HUES6 (cell line): ENCODE results near the gene NELFA.

Experiments
- H3K27ac ChIP-seq: 2 replicates; pipeline ENCODE4 v1.7.0; 2013; ENCODE audit warnings: low read depth, mild to moderate bottlenecking, low read length, inconsistent platforms
- H3K27me3 ChIP-seq: 2 replicates; pipeline ENCODE4 v1.6.1; 2013; ENCODE audit warnings: low read length; ENCODE audit not compliant: control insufficient read depth, insufficient read depth
- H3K36me3 ChIP-seq: 2 replicates; pipeline ENCODE4 v1.6.1; 2013; ENCODE audit warnings: low read length; ENCODE audit not compliant: control insufficient read depth, insufficient read depth
- H3K4me1 ChIP-seq: 2 replicates; pipeline ENCODE4 v1.6.1; 2013; ENCODE audit warnings: low read length; ENCODE audit not compliant: control insufficient read depth, insufficient read depth
- H3K4me3 ChIP-seq: 2 replicates; pipeline ENCODE4 v1.5.1; 2013; ENCODE audit warnings: low read depth, low read length
- H3K9ac ChIP-seq: one replicate; pipeline ENCODE4 v1.6.1; 2013; ENCODE audit warnings: mild to moderate bottlenecking, low read length
- H3K9me3 ChIP-seq: 2 replicates; pipeline ENCODE4 v1.6.1; 2013; ENCODE audit warnings: low read depth, low read length; ENCODE audit not compliant: control insufficient read depth, insufficient read depth

Gene NELFA

DNA sequence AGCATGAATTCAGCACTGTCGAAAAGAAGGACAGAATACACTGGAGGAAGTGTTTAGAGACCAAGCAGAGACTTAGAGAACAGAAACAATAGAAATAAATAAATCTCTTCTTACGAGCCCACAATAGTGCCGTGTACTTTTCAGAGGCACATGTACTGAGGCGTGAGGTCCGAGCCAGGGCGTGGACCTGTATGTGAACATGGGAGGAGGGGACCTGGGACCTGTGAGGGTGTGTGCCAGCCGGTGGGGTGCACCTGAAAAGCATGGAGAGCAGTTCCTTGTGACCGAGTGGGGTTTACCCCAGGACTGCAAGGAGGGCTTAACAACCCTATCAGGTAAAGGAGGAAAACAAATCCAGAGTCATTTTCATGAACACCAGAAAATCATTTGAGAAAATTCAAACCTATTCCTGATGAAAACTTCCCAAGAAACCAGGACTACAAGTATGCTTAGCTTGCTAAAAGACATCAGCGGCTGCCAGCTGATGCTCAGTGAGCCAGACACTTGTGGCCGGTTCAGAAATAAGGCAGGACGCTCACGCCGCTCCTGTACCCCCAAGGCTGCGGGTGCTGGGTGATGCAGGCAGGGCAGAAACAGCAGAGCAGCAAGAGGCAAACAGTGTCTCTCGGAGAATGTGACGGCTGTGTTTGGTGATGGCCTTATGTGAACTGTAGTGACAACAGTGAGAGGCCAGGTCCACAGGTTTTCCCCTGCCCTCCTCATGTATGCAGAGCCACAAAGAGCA is 37.1 kb downstream of the NELFA start:
- Histone ChIP-seq H3K9ac (no peak overlapping the region), H3K27ac (no peak overlapping the region), H3K36me3 (peaks cover 84% of the 10 kb centered on the region), H3K4me1 (no peaks in the 10 kb centered on the region), H3K9me3 (no peaks in the 10 kb centered on the region), H3K27me3 (no peaks in the 10 kb centered on the region), H3K4me3 (no peak overlapping the region)

GRCh38 chr4:1970926-1971325 is 37.8 kb downstream of the NELFA start:
- Histone ChIP-seq H3K4me1 (no peaks in the 10 kb centered on the region), H3K9ac (no peak overlapping the region), H3K4me3 (no peak overlapping the region), H3K27ac (no peak overlapping the region), H3K27me3 (no peaks in the 10 kb centered on the region), H3K36me3 (peaks cover 80% of the 10 kb centered on the region), H3K9me3 (no peaks in the 10 kb centered on the region)

DNA sequence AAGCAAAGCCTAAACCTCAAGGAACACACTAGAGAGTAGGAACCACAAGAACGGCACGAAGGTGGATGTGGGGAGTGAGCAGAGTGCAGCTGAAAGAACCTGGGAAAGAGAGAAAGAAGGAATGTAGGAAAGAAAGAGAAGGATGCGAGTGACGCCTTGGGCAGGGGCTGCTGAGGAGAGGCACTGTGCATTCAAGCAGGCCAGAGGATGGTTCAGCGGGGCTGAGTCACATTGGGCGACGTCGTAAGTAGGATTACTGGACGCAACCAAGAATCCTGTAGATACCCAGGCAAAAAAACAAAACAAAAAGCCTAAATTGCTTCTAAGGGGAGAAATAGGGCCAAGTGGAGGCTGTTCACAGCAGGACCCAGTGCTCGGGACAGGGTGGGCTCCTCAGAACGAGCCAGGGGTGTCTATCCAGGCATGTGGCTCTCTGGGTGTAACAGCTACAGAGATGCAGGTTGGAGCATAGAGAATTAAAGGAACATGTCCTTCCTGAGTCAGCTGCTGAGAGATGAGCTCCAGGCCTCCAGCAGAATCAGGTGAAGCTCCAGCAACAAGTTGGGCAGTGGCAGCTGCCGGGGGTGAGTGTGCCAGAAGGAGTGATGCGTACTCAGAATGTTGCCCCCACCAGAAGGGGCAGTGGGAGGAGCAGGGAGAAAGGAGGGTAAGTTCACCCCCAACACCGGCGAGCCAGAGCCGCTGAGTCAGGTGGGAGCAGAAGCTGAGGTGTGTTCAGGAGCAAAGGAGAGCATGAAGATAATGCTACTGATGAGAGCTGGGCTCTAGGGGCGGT is 38.6 kb downstream of the NELFA start:
- no peaks in the 10 kb centered on the region for H3K4me1 ChIP-seq
- H3K9ac ChIP-seq: no peak overlapping the region
- H3K36me3 ChIP-seq: peaks cover 80% of the 10 kb centered on the region
- no peaks in the 10 kb centered on the region for H3K9me3 ChIP-seq
- H3K4me3 ChIP-seq: no peak overlapping the region
- no peaks in the 10 kb centered on the region for H3K27me3 ChIP-seq
- H3K27ac ChIP-seq: no peak overlapping the region

DNA sequence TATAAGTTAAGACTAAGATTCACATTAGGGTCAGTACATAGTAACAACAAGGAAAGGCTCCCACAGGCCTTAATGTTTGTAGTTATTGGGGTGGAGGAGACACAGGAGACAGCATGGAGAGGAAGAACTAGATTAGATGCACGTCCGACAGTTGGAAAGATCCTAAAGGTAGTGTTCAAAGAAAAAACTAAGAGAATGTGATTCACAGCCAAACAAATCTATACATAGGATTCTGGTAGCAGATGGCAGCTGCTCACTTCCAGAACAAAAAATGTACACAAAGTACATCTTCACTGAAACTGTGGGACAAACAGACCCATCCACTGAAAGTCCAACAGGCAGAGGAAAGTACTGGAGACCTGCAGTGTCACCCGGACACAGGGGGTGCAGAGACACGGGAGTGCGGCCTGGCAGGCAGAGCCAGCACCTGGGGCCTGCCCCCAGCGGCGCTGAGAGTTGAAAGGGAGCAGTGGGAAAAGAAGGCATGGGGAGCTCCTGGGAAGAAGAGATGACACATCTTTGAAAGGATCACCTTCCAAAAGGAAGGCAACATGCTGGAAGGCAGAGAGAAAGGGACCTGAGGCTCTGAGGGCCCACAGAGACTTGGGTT is 40.0 kb downstream of the NELFA start:
- no peak overlapping the region for H3K27ac ChIP-seq
- H3K4me1 ChIP-seq: peaks cover 6% of the 10 kb centered on the region
- H3K9me3 ChIP-seq: no peaks in the 10 kb centered on the region
- no peak overlapping the region for H3K4me3 ChIP-seq
- H3K36me3 ChIP-seq: peaks cover 77% of the 10 kb centered on the region
- H3K27me3 ChIP-seq: no peaks in the 10 kb centered on the region
- no peak overlapping the region for H3K9ac ChIP-seq

- H3K9ac ChIP-seq: no peak overlapping the region
- H3K4me1 ChIP-seq: peaks cover 6% of the 10 kb centered on the region
- H3K9me3 ChIP-seq: no peaks in the 10 kb centered on the region
- no peak overlapping the region for H3K4me3 ChIP-seq
- H3K27me3 ChIP-seq: no peaks in the 10 kb centered on the region
- H3K36me3 ChIP-seq: peaks cover 77% of the 10 kb centered on the region
- H3K27ac ChIP-seq: no peak overlapping the region
Observed at GRCh38 chr4:1967512-1968149, 41.1 kb downstream of the NELFA start.

DNA sequence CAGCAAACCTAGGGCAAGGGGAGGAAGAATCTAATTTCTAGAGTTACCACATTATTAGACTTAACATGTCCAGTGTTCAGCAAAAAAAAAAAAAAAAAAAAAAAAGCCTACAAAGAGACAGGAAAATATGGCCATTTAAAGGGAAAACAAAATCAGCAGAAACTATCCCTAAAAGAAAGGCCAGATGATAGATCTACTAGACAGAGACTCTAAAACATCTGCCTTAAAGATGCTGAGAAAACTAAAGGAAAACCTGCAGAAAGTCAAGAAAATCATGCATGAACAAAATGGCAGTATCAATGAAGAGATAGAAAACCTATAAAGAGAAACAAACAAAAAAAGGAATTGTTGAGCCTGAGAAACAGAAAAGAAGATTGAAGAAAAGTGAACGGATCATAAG is 43.8 kb downstream of the NELFA start:
- Histone ChIP-seq H3K27ac (no peak overlapping the region), H3K4me3 (no peak overlapping the region), H3K36me3 (peaks cover 81% of the 10 kb centered on the region), H3K4me1 (peaks cover 6% of the 10 kb centered on the region), H3K27me3 (no peaks in the 10 kb centered on the region), H3K9ac (no peak overlapping the region), H3K9me3 (no peaks in the 10 kb centered on the region)

- Histone ChIP-seq H3K9me3 (no peaks in the 10 kb centered on the region), H3K36me3 (peaks cover 83% of the 10 kb centered on the region), H3K4me1 (peaks cover 6% of the 10 kb centered on the region), H3K27ac (no peak overlapping the region), H3K9ac (peak overlapping the region; percentile 20), H3K4me3 (no peak overlapping the region), H3K27me3 (no peaks in the 10 kb centered on the region)
Observed at GRCh38 chr4:1964443-1964842, 44.3 kb downstream of the NELFA start.

GRCh38 chr4:1962980-1963379 is 45.8 kb downstream of the NELFA start:
- Histone ChIP-seq H3K36me3 (peaks cover 85% of the 10 kb centered on the region), H3K4me3 (no peak overlapping the region), H3K9ac (no peak overlapping the region), H3K27ac (no peak overlapping the region), H3K4me1 (peaks cover 6% of the 10 kb centered on the region), H3K27me3 (no peaks in the 10 kb centered on the region), H3K9me3 (no peaks in the 10 kb centered on the region)

DNA sequence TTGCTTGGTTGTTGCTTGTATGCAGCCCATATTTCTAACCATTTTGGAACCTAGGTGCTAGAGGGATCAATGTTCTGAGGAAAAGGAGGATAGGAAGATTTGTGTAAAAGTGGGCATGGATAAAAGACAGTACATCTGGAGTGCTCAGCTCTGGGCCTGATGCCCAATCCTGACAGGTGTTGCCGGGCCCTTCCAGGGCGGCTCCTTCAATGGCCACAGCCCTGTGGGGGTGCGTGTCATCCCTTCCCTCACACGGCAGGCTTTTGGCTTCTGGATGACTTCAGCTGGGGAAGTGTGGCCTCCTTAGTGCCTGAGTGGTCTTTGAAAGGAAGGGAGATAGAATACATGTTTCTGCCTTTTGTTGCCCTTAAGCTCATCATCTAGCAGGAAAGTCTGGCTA is 47.2 kb downstream of the NELFA start:
- H3K9me3 ChIP-seq: no peaks in the 10 kb centered on the region
- peaks cover 91% of the 10 kb centered on the region for H3K36me3 ChIP-seq
- H3K27ac ChIP-seq: no peak overlapping the region
- H3K9ac ChIP-seq: no peak overlapping the region
- H3K4me1 ChIP-seq: peaks cover 6% of the 10 kb centered on the region
- no peaks in the 10 kb centered on the region for H3K27me3 ChIP-seq
- H3K4me3 ChIP-seq: no peak overlapping the region

DNA sequence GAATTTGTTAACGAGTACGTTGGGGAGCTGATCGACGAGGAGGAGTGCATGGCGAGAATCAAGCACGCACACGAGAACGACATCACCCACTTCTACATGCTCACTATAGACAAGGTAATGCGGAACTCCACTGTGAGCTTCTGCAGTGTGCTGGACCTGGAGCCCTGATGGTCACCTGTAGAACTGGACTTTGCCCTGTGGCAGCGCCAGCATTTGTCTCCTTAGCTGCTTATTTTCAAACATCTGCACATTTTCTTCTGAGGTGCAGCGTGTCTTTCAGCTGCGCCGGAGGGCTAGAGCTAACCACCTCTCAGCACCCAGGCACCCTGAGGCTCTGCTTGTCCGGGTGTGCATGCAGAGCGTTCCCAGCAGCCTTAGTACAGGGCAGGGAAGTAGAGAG is 47.7 kb downstream of the NELFA start:
- no peak overlapping the region for H3K4me3 ChIP-seq
- H3K9ac ChIP-seq: no peak overlapping the region
- H3K27ac ChIP-seq: no peak overlapping the region
- peaks cover 6% of the 10 kb centered on the region for H3K4me1 ChIP-seq
- H3K36me3 ChIP-seq: peaks cover 95% of the 10 kb centered on the region
- H3K27me3 ChIP-seq: no peaks in the 10 kb centered on the region
- no peaks in the 10 kb centered on the region for H3K9me3 ChIP-seq
